ENCODE data around the gene FANCE. TPM values are rescaled to one million over a fixed set of nuclear protein-coding genes. Genes with fewer than 3 reads are reported as not detected.
A peak's percentile ranks its signal among the peaks of the same experiment; 100 is the strongest.

Gene FANCE
- total RNA-seq, 1 donor from 2014 or later = 12.7 TPM

DNA sequence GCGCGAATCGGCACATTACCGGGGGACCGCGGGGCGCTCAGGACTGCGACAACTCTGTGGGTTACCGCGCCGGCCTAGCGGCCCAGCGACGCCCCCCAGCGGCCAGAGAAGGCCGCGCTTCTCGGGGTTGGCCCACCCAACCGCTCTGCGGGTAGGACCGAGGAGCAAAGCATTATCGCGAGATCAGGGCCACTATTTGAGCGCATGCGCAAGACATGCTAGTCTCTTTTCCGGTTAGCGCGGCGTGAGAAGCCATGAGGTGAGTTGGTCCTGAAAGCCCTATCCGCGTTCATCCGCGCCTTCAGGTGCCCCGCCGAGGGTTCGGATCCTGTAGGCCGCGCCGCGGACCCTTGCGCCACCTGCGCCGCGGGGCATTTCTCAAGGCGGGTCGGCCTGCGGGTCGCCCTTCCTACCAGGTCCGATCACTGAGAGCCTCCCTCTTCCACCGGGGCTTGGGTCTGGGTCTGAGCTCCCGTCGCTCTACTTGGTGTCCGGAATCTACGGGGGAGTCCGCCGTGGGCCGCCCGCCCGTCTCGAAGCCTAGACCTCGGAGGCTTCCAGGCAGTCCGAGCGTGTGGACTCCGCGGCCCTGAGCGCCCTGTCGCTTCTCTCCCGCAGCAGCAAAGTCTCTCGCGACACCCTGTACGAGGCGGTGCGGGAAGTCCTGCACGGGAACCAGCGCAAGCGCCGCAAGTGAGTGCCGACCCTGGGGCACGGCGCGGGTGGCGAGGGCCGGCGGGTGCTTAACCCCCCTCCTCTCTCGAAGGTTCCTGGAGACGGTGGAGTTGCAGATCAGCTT lies 16.2 kb downstream of the FANCE start, which contains the start of gene RPL10A:
RPL10A (plus strand) TSS at position 221 of the 799 bp plus-strand sequence; CDS start at position 255, 34 bp downstream.
- DNase-seq (ENCODE audit: low read depth in 2 of 2) = peak; percentile 97 to 98

DNA sequence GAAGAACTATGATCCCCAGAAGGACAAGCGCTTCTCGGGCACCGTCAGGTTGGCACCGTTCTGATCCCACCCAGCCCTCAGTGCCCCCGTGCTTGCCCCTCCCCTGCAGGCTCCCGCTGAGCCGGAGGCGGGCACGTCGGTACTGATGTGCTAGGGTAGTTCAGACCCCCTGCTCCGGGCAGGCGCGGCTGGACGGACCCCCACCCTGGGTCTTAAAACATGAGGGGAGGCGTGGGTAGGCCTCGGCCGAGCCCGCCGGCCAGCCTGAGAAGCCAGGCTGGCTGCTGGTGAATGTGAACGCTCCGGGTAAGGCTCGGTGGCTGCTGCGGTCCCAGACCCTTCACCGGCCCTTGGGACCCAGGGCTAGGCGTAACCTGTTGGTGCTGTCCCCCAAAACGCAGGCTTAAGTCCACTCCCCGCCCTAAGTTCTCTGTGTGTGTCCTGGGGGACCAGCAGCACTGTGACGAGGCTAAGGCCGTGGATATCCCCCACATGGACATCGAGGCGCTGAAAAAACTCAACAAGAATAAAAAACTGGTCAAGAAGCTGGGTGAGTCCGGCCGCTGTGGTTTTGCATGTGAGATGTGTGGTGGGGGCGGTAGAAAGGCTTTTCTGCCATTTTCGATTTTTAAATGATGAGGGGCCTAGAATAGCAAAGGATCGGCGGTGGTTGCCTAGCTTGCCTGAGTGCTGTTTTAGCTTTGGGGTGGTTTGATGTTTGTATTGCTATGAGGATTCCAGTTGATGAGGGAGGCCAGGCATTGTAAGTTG lies 17.0 kb downstream of the FANCE start:
- DNase-seq (ENCODE audit: low read depth in 2 of 2) = peak in 1 of 2 donors; percentile 28

DNA sequence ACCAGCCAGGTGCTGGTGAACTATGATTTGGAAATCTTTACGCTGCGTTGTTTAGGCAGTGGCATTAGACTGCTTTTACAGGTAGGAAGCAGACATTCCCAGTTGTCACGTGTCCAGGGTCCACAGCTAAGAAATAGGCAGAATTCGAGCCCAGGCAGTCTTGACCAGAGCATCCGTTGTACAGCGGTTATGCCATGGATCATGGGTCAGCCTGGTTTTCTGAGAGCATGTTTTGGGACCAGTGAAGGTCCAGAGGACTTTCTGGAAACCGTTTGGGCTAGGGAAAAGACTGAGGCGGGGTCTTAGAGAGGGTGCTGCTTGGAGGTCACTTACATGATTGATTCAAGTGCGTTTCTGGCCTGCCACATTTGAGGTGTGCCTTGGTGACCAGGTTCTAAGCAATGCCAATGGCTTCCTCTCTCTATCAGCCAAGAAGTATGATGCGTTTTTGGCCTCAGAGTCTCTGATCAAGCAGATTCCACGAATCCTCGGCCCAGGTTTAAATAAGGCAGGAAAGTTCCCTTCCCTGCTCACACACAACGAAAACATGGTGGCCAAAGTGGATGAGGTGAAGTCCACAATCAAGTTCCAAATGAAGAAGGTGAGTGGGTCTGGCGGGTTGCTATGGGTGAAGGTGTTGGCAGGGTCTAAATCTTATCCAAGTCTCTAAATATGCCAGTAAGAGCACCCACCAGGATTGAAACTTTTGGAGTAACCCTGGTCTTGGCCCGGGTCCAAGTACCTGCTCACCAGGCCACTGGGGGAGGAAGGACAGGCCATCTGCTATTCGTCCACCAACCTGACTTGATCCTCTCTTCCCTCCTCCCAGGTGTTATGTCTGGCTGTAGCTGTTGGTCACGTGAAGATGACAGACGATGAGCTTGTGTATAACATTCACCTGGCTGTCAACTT lies 17.9 kb downstream of the FANCE start:
- DNase-seq (ENCODE audit: low read depth in 2 of 2) = peak in 1 of 2 donors; percentile 19

DNA sequence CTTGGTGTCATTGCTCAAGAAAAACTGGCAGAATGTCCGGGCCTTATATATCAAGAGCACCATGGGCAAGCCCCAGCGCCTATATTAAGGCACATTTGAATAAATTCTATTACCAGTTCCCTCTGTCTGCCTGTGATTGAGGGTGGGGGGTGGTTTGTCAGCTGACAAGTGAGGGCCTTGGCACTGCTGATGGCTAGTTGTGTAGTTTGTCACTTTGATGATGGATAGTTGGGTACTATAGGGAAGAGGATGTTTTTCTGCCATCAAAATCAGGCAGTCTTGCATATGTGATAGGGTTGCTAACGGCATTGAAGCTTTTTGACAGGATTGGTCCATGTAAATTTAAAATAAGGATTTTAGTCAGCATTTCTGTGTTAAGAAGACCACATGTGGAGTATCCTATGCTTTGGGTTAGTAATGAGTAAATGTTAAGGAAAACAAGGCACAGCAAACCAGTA lies 18.6 kb downstream of the FANCE start:
- no peak for DNase-seq (ENCODE audit: low read depth in 2 of 2)

DNA sequence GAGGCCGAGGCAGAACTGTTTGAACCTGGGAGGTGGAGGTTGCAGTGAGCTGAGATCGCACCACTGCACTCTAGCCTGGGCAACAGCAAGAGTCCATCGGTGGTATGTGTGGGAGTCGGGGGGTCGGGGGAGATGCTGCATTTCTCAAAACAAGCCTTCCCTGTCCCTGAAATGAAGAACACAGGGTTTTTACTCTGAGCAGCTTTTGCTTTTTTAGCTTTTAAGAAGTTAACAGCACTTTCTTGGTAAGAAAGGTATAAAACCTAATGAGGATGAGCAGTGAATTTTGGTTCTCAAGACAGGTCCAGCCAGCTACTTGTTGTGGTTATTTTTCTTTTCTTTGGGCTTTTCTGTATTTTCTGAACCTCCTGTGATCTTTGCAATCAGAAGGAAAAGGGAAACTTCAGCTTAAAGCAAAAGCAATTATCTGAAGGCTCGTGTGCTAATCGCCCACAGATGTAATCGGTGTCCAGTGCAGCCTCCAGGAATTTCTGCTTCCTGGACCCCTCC lies 19.8 kb downstream of the FANCE start:
- no peak for DNase-seq (ENCODE audit: low read depth in 2 of 2)

DNA sequence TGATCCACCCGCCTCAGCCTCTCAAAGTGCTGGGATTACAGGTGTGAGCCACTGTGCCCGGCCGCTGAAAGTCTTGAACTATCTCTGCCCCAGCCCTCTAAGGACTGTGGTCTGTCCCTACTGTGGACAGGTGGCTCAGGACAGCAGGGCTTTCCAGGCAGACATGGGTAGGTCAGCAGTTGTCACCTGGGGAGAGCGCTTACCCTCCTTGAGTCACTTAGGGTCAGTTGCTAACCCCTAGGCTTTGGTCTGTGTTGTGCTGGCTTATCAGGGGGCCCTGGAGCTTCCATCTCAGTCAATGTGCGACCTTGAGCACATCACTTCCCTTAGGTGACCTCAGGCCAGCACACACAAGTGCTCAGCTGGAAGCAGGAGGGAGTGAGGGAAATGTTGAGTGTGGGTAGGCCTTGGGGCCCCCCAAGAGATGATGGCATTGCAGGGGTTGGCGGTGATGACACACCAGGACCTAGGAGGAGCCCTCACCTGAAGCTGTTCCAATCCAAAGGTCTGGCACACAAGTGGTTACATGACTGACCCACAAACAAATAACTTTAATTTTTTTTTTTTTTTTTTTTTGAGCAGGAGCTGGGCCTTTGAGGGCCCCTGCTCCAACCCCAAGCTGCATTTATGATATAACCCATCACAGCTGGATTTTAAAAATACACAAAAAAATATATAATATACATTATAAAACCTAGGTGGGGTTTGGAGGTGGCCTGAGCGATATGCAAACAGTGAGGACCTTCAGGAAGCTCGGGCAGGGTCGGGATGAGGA lies 21.1 kb downstream of the FANCE start:
- DNase-seq (ENCODE audit: low read depth in 2 of 2) = no peak

DNA sequence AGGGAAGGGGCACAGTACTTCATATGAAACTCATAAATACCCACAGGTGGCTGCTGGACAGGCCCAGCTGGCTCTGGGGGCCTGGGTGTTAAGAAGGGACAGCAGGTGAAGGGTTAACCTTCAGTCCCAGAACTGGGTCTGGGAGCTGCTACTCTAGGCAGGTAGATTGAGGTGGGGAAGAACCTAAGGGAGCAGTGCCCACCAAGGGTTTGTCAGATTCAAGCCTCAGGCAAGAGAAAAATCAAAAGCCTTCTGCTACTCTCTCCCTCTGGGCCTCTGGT lies 21.7 kb downstream of the FANCE start:
- no peak for DNase-seq (ENCODE audit: low read depth in 2 of 2)

DNA sequence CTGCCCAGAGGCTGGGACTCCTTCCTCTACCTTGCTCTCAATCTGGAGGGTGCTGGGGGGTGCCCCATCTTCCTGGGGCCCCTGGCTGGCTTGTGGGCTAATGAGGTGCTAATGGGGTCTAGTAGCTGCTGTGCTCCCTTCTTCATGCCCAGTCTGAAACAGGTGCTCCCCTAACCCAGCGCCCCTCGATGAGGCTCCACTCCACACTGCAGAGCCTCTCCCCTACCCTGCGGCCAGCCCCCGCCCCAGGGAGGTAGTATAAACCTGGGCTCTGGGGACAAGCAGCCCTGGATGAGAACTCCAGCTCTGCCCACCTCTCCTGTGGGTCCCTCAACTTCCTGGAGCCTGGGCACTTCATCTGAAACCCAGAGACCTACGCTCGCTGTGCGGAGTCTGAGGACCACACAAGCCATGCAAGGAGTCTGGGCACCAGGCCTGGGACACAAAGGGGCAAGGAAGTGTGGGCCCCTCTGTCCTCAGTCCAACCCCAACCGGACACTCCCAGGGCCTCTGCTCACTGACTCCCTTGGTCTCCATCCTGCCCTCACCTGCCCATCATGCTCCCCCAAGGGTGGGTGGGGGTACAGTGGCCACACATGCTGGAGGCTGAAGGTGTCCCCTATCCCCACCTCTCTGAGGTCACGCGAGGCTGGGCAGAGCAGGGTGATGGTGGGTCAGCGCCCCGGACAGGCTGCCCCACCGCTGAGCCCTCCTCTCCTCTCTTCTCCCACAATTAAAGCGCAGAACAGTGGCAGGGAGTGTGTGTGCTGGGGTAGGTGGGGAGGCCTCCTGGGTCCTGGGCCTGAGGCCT lies 22.2 kb downstream of the FANCE start:
- DNase-seq (ENCODE audit: low read depth in 2 of 2) = no peak

DNA sequence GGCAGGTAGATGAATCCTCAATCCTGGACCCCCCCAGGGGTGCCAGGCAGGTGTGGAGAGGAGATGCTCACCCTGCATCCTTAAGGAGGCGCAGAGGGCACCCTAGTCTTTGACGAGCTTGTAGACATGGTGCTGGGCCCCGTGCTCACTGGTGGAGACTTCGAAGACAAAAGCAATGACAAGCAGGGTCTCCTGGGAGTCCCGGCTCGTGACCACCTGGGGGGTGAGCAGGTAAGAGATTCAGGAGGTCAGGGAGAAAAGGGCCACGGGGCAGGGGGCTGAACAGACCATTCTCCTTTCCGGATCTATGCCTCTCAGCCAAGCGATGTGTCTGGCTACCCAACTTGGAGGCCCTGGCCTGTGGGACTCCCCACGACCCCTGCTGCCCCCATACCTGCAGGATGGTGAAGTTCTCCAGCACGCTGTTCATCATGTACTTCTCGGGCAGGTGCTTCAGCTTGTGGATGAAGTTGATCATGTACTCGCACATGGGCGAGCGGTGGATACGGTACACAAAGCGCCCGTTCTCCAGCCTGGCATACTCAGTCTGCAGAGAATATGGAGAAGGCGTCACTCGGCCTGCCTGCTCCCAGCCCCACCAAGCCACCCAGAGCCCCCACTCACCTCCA lies 22.9 kb downstream of the FANCE start:
- DNase-seq (ENCODE audit: low read depth in 2 of 2) = no peak

DNA sequence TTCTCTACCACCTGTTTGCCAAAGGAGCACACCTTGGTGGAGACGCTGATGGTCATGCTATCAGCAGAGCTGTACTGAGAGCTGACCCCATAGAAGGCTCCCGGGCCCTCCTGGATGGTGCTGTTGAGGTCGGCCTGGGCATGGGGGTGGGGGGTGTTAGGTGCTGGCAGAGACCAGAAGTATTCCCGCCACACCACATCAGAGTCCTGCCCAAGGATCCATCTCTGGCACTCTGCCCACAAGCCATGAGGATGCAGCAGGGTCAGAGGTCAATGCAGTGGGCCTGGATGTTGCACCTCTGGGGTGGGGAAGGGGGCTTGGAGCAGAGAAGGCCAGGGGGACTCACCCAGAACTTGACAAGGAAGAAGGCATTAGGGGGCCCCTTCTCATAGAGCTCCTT lies 23.4 kb downstream of the FANCE start:
- no peak for DNase-seq (ENCODE audit: low read depth in 2 of 2)

DNA sequence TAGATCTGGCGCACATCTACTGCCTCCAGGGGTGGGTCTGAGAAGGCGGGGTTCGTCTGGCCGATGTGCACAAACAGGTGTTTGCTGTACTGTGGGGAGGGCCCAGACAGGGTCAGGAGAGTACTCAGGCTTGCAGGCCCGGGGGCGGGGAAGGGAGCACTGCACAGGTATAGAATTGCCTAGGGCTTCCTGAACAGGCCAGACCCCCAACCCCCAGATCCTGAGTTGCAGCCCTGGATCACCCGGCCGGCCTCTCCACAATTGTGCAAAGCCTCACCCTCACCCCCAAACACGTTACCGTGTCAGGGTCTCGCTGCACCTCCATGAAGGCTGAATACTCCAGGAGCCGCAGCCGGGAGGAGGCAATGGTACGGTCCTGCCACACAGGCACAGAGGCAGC lies 23.9 kb downstream of the FANCE start:
- no peak for DNase-seq (ENCODE audit: low read depth in 2 of 2)

DNA sequence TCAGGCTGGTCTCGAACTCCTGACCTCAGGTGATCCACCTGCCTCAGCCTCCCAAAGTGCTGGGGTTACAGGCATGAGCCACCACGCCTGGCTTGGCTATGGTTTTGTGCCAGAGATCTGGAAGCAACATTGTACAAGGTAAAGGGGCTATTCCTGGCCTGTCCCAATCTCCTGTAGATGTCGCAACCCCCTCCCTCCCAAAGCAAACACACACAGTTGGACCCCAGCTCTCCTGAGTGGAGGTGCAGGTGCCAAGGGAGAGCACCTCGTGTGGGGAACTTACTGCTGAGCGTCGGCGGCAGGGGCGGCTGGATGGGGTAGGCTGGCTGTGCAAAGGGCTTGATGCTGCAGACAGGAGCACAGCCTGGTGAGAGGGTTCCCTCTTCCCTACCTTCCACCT lies 24.9 kb downstream of the FANCE start:
- DNase-seq (ENCODE audit: low read depth in 2 of 2) = no peak

DNA sequence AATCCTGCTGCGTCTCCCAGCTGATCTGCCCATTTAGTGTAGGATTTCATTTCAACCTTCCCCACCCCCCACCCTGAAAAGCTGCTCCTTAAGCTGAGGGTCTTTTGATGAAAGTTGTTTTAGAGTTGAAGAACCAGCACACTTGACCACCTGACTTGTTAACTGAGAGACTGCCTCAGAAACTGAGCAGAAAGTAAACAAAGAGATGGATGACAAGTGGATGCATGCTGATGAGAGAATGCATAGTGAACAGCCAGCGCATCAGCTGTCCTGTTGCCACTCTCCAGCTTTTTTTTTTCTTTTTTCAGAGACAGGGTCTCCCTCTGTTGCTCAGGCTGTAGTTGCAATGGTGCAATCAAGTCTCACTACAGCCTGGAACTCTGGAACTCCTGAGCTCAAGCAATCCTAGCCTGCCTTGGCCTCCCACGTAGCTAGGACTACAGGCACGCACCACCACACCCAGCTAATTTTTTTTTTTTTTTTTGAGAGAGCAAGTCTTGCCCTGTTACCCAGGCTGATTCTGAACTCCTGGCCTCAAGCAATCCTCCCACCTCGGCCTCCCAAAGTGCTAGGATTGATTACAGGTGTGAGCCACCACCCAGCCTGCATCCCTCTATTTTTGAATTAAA lies 25.5 kb downstream of the FANCE start:
- DNase-seq (ENCODE audit: low read depth in 2 of 2) = no peak

DNA sequence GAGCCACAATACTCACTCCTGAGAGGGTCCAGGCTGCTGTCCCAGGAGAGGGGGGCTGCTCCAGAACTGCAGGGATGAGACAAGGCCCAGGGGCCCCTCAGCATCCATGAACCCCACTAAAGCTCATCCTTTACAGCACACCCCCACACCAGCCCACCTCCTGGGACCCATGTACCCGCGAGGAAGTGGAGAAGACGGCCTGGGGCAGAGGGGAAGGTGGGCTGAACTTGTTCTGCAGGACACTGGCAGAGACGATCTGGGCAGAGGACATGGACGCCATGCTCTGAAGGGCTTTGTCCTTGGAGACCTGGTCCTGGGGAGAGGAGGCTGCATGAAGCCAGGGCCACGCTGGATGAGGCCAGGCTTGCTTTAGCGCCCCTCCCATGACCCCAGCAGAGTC lies 26.1 kb downstream of the FANCE start:
- no peak for DNase-seq (ENCODE audit: low read depth in 2 of 2)

DNA sequence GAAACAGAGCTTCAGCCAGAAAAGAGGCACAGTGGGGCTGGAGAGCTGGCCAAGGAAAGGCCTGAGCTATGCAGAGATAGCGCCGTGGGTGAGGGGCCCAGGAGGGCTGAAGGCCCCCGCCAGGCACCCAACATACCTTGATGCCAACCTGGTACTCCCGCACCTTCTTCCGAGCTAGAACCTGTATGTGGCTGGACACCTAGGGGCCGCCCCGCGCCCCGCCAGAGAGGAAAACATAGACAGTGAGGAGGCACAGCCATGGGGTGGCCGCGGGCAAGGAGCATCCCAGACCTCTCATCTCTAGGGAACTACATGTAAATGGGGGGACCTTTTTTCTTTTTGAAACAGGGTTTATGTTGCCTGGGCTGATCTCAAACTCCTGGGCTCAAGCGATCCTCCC lies 28.0 kb downstream of the FANCE start:
- DNase-seq (ENCODE audit: low read depth in 2 of 2) = no peak

DNA sequence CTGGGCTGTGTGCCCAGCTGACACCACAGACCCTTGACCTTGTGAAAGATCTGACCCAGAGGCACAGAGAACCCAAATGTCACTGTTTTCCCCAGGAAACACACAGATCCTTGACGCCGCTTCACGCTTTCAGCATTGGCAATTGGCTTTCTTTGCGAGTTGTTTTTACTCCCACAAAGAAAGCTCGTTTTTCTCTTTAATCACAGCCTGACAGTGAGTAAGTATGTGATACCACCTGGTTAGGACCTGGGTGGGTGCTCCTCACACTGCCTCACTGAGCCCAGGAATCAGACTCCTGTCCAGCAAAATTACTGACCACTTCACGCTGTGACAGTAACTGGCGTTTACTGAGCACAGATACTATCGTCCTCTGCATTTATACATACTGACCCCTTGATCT lies 29.1 kb downstream of the FANCE start:
- DNase-seq (ENCODE audit: low read depth in 2 of 2) = no peak

DNA sequence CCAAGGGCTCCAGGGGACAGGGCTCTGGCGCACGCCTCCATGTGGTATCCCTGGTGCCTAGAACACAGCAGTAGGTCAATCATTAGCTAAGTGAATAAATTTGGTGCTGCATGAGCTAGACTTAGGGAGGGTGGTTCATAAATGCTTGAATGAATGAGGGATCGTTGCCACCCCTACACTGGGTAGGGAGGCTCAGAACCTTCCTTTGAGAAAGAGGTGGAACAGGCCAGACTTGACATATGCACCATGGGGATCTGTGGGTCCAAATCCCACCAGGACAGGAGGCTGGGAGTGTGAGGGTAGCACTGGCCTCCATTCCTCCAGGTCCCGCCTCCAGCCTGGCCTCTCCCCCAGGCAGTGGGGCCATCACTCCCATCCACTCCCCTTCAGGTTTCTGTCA lies 30.9 kb downstream of the FANCE start:
- no peak for DNase-seq (ENCODE audit: low read depth in 2 of 2)

DNA sequence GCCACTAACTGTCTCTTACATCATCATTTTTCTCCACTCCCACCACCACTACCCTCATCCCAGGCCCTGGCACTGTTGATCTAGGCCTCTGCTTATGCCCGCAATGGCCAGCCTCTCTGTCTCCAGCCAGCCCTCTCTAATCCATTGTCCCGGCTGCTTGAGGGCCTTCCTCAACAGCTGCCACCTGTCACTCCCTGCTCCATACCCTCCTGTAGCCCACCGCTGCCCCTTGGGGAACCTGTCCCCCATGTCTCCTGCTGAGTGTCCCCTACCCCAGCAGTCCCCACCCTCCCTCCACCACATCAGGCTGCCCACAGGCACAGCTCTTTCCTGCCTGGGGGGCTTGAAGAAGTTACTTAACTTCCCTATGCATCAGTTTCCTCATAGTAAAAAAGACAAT lies 31.4 kb downstream of the FANCE start:
- no peak for DNase-seq (ENCODE audit: low read depth in 2 of 2)

All from lung microvascular endothelial cell (primary cell).